Activated CD8-positive, alpha-beta memory T cell treated with anti-CD3 and anti-CD28 coated beads for 36 hours (primary cell): ENCODE data around the gene TRIM9. TPM values are rescaled to one million over a fixed set of nuclear protein-coding genes. Genes with fewer than 3 reads are reported as not detected.

Experiments used
- CTCF ChIA-PET: fragments of 350-600 bp; sonication (Branson Sonifier 250); formaldehyde crosslinking; loops from one replicate; lab custom pipeline; 2021; ENCODE audit warnings: antibody characterized with exemption; lab: Charles Lee
- POLR2A ChIA-PET: fragments of 350-600 bp; sonication (Branson Sonifier 250); formaldehyde crosslinking; loops from one replicate; lab custom pipeline; 2021; ENCODE audit warnings: antibody characterized with exemption; lab: Charles Lee
- total RNA-seq, 2 experiments: library from RNA; stranded (reverse); gene quantifications; one replicate each; pipeline ENCODE4 v1.2.3, GENCODE V29; 2021

The TRIM9 gene
- total RNA-seq, 2 experiments from 2014 or later = 1.6 to 2.0 TPM

GRCh38 chr14:50928002-50928635 lies 166.8 kb downstream of the TRIM9 start:
- CTCF ChIA-PET = interaction anchor here (0.6 kb wide), 1 partner anchor 134 kb away, joined by 3 read pairs; no protein-coding TSS in a partner anchor

GRCh38 chr14:50926851-50927386 lies 168.0 kb downstream of the TRIM9 start:
- ChIA-PET POLR2A (no interaction called here), CTCF (no interaction called here)

More at GRCh38 chr14:50928002-50928635, 166.8 kb downstream of the TRIM9 start:
- POLR2A ChIA-PET = no interaction called here

Other genes starting within 250 kb of the TRIM9 start
- not detected for gene ABHD12B, start 223.1 kb downstream of the TRIM9 start, total RNA-seq
- 1 to 10 TPM; 1.0 to 1.3 TPM for gene PYGL, start 150.6 kb downstream of the TRIM9 start, total RNA-seq
- 10 to 100 TPM; 57.8 to 59.2 TPM for gene TMX1, start 145.1 kb upstream of the TRIM9 start, total RNA-seq